T follicular helper cell (primary cell): ENCODE results near the gene REPS2.

Experiments
- DNase-seq: peaks from one replicate; pipeline ENCODE4 v3.0.0-alpha.2; 2020; ENCODE audit warnings: low read depth

Gene REPS2

DNA sequence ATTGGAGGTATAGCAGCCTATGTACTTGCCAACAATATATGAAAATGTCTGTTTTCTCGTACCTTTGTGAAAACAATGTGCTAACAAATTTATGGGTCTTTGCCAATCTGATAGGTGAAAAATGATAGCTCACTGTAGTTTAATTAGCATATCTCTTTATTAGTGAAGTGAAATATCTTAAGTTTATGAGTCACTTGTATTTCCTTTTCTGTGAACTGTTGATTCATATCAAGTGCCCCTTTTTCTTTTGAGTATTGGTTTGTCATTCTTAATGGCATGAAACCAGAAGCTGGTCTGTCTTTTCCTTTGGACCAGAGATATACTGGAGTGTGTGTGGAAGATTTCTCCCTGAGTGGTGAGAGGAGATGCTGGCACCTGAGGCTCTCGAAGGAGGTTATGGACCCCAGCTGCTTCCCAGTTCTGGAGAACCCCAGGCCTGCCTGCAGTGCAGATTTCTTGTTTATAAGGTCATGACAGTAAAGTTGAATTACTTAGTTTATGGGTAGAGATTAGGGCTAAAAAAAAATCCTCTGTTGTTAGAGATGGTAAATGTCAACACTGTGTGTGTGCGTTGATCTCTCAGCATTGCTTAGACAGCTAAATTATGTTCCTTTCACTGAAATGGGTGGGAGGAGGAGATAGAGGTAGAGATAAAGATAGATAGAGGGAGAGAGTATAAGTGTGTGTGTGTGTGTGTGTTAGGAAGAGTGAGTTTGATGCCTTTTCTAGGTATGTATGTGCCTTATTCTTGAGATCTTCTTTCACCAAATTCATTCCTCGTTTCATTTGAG, 89.9 kb downstream of the REPS2 start:
- DNase-seq: no peak

DNA sequence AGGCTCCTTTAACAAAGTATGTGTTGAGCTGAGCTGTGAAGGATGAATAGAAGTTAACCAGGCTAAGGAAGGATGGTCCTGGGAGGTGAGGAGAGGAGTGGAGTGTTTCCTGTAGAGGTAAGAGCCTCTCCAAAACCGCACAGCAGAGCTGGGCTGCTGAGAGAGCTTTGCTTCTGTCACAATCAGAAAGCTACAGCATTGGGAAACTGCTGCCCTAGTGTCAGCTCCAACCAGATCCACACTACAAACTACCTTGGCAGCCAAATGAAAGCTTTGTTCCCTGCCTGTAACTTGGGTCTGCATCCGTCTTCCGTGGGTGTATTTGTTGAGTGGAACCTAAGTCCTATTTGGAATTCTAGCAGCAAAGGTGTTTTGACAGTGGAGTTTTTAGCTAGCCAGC, 91.8 kb downstream of the REPS2 start:
- DNase-seq: no peak

DNA sequence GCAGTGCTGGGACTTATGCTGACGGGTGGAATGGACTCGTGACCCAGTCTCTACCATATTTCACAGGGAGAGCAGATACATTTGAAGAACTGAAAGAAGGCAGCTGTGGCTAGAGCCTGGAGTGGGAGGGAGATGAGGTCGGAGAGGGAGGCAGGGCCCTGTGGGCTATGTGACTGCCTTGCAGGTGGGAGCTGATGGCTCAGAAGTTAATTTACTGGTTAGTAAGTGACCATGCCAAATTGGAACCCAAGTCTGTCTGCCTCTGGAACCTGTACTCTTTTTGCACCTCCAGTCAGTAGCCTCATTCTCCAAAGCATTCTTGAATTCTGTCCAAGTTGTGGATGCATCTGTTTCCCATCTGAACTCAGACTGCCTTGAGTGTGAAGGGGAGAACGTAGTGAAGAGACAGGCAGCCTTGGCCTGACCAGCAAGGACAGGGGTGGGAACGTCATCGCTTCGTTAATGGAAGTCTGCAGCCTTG, 92.3 kb downstream of the REPS2 start:
- DNase-seq: no peak

DNA sequence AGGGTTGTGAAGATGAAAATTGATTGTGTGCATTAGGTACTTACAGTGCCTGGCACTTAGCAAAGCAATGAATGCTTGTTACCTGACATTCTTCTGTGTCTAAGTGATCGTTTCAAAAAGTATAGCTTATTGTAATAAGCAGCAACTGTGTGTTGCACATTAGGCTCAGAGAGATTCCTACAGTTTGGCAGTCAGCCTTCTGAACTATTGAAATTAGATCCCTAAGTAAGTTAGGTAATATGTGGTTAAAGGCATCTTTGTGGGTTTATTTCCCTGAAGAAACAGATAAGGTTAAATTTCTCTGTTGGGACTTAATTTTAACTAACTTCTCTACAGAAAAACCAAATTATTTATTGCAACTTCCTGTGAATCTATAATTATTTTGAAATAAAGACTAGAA, 93.4 kb downstream of the REPS2 start:
- DNase-seq: no peak

DNA sequence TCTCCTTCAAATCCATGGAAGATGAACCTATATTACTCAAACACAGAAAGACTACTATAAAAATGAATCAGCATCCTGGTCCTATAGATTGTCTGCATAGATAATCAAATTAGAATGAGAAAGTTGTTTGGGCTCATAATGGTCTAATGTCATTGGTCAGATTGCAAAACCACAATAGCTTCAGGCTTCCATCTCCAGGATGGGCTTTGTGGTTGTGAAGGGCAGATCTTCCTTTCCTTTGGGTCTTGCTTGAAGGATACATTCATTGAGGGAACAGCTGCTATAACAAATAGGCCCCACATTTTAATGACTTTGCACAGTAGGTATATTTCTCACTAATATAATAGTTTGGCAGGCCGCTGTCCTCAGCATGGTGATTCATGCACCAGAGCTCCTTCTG, 94.3 kb downstream of the REPS2 start:
- no peak for DNase-seq

DNA sequence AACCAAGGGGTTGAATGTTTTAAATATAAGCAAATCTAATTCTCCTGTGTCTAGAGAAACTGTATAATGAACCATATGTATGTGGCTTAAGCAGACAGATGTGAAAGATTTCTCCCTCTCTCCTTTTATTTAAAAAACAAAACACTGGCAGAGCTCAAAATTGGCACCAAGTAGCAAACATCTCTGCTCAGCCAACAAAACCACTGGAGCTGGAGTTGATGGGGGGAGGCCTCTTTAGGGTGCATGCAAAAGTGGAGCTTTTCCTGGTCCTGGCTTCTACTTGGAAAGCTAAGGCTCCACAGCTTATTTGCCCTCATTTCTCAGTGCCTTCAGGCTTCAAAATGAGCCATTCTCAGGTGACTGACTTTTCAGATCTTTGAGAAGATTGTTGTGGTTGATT, 95.6 kb downstream of the REPS2 start:
- DNase-seq: no peak

DNA sequence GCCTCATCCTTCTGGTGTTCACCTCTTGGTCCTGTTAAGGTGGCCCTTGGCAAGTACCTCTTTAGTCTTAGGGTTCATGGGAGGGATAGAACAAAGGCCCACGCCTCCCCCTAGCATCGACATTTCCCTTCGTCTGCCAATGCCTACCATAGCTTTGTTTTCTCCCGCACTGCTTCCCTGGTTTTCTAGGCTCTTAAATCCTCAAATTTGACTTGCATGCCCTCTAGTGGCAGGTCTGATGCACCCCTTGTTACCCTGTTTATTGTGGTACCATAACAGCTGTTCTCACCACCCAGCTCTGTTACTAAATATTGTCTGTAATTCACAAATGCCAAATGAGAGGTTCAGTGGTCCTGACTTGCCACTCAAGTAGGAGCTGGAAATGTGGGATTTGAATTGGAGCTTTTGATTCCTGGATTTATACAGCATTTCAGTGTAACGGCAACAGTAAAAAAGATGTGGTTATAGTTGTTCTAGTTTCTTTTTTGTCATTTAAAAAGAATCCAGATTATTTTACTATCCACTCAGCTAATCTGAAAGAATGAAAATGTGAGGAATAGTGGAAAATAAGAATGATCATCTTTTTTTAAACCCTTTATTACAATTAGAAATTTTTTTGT, 100.1 kb downstream of the REPS2 start:
- DNase-seq: no peak

DNA sequence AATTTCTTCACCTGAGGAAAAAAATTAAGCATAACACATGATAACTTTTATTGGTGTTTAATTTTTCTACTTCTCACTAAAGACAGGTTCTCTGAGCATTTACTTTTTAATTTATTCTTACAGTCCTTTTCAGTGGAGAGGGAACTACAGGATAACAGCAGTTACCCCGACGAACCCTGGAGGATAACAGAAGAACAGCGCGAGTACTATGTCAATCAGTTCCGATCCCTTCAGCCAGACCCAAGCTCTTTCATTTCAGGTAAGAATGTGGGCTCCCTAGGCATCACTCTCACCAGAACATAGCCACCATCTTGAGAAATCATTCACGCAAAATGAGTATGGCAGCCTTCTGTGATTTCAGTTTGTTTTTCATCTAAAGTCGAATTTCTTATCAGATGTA, 100.8 kb downstream of the REPS2 start:
- no peak for DNase-seq

DNA sequence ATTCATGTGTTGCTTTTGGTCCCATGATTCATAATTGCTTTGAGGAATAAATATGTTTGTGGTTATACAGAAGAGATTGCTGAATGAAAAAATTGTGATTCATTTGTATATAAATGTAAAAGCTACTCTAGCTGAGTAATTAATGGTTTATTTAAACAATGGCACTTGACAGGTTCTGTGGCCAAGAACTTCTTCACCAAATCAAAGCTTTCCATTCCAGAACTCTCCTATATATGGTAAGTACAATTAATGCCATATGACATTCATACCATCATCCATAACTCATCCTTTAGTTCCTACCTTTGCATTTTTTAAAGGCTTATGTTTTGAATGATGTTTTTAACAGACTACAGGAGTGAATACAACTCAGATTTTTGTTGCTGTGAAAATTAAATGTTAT, 105.8 kb downstream of the REPS2 start:
- DNase-seq: no peak

DNA sequence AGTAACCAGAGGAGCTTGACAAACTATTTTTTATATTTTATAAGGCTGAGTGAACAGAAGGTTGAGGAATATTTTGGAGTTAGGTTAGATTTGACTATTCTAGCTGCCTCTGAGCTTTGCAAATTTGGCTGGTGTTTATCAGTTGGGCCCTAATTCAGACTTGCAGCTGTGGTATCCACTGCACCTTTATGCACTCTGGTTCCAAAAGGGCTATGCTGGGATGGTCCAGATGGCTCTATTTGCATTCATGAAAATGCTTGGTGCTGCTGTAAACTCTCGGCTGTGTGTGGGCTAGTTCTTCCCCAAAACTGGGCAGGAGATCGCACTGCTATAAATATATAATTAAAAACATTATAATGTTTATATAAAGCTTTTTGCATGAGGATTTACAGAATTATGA, 106.3 kb downstream of the REPS2 start:
- no peak for DNase-seq

DNA sequence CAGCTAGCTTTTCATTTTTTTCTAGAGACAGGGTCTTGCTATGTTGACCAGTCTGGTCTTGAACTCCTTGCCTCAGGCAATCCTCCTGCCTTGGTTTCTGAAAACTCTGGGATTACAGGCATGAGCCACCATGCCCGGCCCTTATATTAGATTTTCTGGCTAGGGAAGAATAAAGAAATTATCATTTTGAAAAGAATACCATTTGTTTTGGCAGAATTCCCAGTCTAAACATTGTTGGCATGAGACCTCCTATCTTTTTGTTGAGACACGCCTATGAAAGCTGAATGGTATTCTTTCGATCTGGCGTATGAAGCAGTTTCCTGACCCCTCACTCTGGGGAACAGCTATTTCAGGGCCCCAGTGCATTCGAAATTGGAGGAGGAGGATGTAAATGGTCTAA, 107.0 kb downstream of the REPS2 start:
- no peak for DNase-seq

DNA sequence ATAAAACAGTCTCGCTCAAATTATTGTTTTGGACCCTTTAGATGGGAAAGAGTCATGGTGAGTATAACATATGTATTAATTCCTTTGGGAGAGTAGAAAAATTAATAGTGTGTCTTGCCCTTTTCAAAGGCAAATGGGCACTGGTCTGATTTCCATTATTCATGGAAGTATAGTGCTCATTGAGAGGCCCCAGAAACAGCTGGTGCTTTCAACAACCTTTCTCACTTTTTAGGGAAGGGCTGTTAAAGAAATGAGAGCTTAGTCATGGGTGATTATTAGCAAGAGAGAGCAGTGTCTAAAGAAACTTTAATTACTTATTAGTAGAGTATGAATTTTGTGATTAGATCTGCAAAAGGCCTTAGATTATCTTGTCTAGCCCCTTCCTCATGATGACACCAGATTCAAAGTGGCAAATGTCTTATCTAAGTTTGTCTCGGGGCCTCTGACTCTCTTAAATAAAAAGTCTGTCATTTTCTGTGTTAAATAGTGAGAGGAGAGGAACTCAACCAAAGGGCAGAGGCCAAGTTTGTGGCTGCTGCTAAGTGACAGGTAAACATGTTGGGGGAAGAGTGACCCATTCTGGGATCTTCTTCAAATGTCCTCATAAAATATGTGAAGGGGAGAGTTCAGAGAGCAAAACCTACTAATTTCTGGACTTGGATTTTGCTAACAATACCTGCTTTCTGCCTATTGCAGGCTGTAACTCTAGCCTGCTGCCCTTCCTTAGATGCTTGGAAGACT, 110.6 kb downstream of the REPS2 start:
- DNase-seq: no peak

DNA sequence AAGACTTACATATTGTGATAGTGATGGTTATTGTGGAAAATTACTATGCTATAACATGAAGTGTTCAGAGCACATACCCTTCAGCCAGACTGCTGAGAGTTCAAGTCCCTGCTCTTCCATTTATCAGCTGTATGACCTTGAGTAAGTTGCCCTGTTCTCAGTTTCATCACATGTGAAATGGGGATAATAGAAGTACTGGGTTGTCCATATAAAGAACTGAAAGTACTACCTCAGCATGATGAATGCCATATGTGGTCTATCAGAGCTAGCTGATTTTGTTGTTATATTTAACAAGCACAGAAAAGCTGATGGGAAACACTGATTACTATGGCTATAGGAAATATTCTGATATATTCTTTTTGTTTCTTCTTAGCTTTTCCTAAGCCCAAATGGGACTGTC, 115.6 kb downstream of the REPS2 start:
- no peak for DNase-seq

DNA sequence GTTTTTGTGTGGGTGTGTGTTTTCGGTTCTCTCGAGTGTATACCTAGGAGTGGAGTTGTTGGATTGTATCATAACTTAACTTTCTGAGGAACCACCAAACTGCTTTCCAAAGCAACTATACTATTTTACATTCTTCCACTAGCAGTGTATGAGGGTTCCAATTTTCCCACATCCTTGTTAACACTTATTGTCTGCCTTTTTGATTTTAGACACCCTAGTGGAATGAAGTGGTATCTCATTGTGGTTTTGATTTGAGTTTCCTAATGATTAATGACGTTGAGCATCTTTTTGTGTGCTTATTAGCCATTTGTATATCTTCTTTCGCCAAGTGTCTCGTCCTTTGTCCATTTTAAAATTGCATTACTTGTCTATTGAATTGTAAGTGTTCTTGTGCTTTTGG, 118.6 kb downstream of the REPS2 start:
- DNase-seq: no peak

DNA sequence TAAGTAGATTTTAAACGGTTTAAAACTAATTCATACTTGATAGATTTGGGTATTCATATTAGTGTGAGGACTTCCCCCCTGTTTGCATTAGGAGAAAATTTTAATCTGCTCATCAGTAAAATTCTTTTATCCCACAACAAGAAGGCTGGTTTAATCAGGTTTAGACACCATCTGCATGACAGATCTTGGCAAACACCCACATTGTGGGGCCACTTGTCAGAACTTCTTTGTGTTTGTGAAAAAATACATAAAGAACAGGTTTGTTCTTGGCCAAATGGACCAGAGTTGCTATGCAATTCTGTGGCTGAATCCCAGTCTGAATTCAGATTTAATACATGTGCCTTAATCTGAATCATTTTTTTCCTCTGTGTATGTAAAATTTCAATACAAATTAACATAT, 121.1 kb downstream of the REPS2 start:
- DNase-seq: no peak

DNA sequence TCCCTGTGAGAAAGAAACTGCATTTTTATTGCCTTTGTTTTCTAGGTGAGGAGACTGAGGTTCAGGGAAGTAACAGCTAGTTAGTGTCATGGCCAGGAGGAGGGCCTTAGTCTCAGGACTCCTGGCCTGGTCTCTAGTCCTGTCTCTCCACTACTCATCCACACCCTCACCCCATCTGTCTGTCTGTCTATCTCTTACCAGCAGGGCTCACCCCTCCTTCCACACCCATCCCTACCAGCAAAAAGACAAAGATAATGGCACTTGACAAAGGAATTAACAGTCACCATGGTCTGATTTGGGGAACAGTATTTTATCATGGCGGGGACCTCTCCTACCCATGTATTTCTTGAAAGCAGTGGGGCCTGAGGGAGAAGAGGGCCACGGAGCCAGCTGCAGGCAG, 125.8 kb downstream of the REPS2 start:
- no peak for DNase-seq

DNA sequence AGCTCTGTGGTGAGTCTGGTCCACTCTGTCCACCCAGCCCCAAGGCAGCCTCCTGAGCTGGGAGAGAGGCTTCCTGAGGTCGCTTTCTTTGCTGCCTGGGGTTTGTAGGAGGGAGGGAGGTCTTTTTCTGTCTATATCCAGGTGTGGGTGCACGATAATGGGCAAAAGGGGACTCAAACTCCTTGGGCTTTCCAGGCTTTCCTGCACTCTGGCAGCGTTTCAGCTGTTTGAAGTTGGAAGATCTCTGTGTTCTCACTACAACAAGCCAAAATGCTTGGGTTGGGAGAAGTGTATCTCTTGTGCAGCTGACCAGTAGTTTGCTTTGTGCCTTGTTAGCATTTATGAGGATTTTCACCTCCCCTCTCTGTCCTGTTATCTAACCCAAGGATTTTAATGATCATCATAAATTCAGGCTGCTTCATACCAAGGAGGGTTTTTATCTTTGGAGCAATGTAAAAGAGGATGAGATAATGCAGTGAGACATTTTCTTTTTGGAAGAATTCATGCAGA, 126.3 kb downstream of the REPS2 start:
- no peak for DNase-seq

DNA sequence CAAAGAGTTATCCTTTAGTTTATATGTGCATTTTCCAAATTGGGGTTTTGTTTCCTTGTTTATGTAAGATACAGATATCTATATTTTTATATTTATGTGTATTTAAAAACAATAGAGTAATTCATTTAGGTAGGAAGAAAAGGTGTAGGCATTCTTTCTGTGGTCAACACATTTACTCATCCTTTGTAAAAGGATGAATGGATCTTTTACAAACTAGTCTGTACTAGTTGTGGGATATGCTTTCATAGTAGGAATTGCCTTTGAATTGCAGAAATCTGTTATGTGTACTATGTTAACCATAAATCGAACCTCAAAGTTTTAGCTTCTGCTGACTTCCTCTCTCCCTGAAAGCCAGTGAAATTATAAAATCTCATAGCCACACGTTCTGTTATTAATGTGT, 128.5 kb downstream of the REPS2 start:
- no peak for DNase-seq

DNA sequence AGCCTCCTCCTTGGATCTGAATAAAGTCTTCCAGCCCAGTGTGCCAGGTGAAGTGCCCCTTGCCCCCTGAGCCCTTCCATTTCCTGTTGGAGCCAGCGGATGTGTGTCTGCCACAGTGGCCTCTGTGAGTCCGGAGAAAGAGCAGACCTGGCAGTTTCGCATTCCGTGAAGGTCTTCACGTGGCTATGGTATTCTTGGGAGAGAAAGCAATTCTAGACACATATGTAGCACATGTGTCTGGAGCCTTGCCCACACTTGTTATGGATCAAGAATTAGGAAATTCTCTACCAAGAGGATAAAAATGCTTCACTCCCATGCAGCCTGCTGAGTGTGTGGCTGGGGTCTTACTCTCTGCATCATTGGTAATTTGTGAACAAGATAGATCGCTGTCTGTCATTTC, 130.9 kb downstream of the REPS2 start:
- no peak for DNase-seq

DNA sequence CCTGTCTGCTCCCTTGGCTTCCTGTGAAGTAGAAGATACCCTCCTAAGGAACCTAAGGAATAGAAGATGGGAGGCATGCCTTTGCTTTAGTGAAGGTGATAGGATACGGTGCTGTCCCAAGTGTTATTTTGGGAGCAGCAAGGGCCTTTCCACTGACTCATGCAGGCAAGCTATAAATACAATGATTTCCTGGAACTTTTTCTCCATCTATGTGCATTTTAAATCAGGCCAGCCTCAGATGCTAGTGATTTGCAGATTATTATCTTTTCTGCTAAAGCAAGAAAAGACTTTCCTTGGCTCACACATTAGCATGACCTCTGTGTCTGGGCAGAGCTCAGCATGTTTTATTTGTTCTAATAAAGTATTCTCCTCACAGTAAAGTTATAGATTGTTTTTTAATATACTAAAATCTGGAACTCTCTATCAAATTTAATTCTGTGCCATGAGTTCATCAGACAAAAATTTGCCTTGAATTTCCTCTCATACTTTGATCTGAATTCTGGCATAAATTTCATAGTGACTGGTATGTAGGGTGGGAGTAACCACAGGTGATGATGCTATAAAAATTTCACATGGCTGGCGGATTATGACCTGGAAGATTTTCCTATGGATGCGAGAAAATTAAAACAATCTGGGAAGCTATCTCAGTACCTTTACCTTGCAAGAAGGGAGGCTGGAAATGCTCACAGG, 131.7 kb downstream of the REPS2 start:
- DNase-seq: no peak

DNA sequence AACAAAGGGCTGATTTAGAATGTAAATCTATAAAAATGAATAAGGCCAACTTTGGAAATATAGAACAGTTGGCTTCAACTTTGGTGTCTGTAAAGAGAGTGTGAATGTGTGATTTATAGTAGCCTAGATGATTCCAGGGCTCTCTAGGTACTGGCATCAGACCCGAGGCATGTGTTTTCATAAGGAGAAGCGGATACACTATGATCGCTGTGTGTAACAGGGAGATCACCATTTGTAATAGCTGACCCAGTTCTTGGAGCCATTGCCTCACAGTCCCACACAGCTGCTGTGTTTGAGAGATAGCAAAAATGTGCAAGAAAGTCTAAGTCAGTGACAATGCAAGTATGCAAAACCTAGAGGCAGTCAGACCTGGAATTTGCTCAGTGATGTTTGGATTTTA, 135.1 kb downstream of the REPS2 start:
- no peak for DNase-seq

DNA sequence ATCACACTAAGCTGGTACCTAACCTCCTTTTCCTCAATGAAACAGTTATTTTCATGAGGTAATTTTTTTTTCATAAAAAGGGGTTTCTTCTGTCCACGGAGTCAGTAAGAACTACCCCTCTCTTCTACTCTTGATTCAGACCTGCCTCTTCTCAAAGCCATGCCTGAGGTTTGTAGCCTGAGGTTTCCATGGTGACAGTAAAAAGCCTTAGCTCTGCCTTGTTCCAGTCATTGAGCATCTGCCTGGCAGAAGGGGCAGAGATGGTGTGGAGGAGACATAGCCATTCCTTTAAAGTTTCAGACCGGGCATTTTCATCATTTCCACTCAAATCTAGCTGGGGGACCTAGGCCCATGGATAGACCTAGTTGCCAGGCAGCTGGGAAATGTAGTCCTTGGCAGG, 135.5 kb downstream of the REPS2 start:
- DNase-seq: no peak
